Activated CD4-positive, alpha-beta T cell treated with anti-CD3 and anti-CD28 coated beads for 1 hour (primary cell): ENCODE measurements around the gene MAZ.
A peak's percentile ranks its signal among the peaks of the same experiment; 100 is the strongest.
"Not testable (repeated sequence)": the region's sequence is repeated elsewhere in the genome, so short reads cannot be mapped to it uniquely, and the experiment has no call there.

ENCODE experiments used
- DNase-seq: peaks from one replicate; pipeline ENCODE4 v3.0.0-alpha.2; 2020

MAZ gene

DNA sequence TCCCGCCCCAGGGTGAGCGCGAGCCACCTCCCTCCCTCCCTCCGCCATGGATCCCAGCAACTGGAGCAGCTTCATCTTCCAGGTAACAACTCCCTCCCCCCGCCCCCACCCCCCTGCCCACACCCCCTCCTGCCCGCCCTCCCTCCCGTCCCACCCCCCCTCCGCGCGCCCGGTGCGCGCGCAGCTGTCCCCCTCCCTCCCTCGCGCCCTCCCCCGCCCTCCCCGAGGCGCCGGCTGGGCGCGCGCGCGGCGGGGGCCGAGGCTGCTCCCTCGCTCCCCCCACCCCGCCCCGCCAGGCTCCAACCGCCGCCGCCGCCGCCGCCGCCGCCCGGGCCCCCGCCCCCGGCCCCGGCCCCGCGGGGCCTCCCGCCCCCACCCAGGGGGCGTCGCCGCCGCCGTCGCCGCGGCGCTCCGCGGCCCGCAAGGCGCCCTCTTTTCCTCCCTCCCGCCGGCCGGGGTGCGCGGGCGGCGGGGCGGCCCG lies at the start of gene MAZ:
TSS of gene MAZ (plus strand) at position 431 of the 481 bp plus-strand sequence. CDS start 173 bp downstream, outside the sequence.
- peak; percentile 61 for DNase-seq

DNA sequence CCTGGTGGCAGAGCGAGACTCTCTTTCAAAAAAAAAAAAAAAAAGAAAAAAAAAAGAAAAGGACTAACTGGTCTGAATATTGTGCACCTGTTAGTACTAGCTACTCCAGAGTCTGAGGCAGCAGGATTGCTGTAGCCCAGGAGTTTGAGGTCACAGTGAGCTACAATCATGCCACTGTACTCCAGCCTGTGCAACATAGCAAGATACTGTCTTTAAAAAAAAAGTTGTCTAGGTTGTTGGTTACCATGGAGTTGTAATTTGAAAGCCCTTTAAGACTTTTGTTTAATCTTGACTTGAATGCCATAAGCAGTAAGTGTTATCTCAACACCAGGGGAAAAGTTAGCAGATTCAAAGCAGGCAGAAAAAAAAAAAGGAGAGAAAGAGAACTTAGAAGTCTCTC lies 49.7 kb upstream of the MAZ start:
- no peak for DNase-seq

DNA sequence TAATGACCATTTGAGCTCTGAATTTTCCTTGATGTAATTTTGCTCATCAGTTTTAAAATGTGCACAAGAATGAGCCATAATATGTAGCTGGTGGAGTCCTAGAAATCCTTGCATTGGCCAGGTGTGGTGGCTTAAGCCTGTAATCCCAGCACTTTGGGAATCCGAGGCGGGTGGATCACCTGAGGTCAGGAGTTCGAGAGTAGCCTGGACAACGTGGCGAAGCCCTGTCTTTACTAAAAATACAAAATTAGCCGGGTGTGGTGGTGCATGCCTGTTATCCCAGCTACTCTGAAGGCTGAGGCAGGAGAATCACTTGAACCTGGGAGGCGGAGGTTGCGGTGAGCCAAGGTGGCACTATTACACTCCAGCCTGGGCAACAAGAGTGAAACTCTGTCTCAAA lies 49.2 kb upstream of the MAZ start:
- DNase-seq = not testable (repeated sequence)

DNA sequence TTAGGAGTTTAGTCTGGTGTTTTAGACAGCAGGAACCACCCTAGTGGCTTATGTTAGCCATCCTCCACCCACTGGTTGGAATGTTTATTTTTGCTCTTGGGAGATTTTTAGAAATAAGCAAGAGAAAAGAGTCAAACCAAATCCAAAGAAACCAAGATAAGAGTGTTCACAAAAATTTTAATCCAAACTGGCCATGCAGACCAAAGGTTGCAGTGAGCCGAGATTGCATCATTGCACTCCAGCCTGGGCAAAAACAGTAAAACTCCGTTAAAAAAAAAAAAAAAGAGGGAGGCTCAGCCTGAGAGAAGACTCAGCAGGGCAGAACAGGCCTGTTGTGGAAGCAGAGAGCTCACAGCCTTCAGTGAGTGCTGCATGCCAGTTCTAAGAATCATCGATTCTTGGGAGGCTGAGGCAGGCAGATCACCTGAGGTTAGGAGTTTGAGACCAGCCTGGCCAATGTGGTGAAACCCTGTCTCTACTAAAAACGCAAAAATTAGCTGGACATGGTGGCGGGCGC lies 48.3 kb upstream of the MAZ start:
- DNase-seq = no peak

DNA sequence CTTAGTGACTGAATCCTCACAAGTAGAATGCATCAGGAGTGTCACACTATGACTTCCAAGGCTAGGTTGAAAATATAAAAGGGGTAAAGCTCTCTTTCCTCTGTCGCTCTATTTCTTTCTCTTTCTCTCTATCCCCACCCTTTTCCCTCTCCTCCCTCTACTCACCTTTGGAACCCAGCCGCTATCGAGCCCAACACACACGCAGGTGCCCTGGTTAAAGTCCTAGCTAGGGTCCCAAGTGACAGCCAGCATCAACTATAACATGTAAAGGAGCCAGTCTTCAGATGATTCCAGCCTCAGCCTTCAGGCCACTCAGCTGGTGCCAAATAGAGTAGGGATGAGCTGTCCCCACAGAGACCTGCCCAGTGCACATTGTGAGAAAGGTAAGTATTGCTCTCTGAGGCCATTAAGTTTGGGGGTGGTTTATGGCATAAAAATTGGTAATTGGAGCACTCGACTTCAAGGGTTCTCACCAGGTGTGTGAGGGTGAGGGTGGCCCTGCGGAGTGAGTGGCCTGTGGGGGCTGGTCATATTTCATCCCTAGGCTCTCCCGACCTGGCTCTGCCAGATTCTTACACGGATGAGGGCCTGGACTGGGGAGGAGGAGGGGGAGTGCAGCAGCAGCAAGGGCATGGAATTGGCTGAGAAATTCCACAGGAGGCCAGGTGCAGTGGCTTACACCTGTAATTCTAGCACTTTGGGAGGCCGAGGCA lies 45.6 kb upstream of the MAZ start:
- no peak for DNase-seq

DNA sequence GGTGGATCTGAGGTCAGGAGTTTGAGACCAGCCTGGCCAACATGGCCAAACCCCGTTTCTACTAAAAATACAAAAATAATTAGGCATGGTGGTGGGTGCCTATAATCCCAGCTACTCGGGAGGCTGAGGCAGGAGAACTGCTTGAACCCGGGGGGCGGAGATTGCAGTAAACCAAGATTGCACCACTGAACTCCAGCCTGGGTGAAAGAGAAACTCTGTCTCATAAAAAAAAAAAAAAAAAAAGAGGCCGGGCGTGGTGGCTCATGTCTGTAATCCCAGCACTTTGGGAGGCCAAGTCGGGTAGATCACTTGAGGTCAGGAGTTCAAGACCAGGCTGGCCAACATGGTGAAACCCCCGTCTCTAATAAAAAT lies 45.1 kb upstream of the MAZ start:
- not testable (repeated sequence) for DNase-seq

DNA sequence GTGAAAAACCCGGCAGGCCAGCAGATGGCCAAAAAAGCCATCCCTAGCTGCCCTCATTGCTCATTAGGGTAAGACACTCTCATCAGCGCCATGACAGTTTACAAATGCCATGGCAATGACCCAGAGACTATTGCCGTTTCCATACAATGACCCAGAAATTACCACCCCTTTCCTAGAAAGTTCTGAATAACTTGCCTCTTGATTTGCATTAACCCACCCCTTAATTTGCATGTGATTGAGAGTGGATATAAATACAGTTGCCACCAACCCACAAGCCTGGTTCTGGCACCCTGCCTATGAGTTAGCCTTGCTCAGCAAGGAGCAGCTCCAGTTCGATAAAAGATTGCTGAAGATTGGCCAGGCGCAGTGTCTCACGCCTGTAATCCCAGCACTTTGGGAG lies 44.4 kb upstream of the MAZ start:
- no peak for DNase-seq

DNA sequence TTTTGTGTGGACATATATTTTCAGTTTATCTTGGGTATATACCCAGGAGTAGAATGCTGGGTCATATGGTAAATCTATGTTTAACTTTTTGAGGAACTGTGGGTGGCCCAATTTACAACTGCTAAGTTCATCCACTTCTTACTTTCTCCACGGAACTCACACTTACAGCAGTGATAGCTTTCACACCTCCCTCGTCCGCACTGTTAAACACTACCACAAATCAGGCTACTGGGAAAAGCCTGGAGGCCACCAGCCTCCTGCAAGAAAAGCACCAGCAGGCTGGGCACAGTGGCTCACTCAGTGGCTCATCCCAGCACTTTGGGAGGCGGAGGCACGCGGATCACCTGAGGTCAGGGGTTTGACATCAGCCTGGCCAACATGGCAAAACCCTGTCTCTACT lies 43.0 kb upstream of the MAZ start:
- no peak for DNase-seq

DNA sequence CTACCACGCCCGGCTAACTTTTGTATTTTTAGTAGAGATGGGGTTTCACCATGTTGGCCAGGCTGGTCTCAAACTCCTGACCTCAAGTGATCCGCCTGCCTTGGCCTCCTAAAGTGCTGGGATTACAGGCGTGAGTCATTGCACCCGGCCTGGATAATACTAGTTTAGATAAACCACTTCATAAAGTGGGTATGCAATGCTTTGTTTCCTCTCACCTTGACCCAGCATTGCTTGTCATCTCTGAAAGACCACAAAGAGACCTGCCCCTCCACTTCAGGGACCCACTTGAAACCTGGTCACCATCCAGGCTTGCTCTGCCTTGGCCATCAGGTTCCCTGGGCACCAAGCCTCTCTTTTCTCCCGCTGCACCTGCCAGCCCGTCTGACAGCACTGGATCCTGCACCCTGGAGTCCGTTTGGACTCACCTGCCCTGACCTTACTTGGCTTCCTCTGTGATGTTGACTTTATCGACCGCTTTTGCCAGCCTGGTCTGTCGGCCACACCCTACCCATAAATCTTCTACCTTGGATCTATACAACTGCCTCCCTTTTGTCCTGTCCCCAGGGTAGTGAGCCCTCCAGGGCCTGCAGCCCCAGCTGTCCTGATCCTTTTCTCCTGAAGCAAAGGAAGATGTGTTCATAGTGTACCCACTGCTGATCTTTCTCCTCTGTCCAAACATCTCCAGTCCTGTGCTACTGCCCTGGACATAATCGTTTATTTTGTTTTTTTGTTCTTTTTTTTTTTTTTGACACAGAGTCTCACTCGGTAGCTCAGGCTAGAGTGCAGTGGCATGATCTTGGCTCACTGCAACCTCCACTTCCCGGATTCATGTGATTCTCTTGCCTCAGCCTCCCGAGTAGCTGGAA lies 40.9 kb upstream of the MAZ start:
- no peak for DNase-seq

DNA sequence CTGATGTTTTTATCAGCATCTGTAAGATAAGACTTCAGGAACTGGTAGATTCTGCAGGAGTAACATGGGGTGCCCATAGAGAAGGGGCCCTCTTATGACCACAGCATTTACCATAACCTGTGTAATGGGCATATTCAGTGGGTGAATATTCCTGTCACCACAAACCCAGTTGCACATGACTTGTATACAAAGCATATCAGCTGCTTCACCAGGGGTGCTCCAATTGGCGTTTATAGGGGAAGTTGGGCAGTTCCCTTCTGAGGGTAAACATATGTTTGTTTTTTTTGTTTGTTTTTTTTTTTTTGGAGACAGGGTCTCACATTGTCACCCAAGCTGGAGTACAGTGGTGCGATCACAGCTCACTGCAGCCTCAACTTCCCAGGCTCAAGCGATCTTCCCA lies 39.8 kb upstream of the MAZ start:
- no peak for DNase-seq

DNA sequence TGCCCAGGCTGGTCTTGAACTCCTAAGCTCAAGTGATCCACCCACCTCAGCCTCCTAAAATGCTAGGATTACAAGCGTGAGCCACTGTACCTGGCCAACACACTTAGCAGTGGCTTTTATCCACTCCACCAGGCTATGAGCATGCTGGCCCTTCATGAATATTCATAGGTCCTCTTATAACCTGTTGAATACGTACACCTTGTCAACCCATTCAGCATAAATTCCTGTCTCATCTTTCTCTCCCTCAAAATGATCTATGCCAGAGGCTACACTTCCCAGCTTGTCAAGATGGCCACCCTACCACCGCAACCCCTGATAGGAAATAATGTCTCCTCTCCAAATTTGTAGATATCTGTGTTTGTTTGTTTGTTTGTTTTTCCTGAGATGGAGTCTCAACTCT lies 39.3 kb upstream of the MAZ start:
- DNase-seq = no peak

DNA sequence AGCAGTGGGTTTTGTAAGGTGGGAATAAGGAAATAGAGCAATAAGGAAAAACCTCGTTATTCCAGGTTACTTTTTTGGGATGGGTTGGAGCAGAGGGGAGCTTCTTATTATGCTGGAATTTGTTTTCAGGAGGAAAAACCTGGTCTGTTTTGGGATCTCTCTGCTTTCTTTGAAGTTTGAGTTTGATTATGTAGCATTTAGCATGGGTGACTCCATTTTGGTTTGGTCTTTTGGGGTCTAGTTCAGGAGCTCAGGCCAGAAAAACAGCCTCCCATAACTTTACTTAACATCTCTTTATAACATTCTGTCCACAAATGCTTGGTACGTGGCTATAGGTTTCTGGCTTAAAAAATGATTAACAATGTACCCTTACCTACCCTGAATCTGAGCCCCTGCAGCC lies 36.8 kb upstream of the MAZ start:
- no peak for DNase-seq

DNA sequence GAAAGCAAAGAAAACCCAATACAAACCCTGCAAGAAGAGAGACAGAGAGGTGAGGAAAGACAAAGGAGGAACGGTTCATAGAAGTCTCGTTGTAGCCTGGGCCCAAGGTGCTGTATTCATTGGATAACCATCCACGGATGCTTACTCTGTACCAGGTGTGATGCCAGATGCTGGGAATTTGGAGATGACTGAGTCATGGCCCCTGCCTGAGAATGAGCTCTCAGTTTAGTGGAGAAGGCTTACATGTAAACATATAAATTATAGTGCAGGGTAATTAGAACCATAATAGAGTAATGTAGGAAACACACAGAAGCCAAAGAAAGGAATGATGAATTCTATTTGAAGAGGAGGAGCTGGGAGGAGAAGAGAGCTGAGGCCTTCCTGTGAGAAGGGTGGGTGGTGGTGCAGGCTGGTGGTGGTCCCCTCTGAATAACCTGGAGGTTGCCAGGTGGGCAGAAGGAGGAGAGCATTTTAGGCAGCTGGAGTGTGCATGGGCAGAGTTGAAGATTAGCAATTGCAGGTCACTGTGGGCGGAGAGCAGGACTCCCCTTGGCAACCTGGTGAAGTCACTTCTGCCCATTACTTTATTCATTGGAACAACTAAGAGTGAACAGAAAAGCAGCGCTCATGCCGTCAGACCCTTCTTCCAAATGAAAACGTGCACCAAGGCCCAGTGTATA lies 35.9 kb upstream of the MAZ start:
- no peak for DNase-seq

DNA sequence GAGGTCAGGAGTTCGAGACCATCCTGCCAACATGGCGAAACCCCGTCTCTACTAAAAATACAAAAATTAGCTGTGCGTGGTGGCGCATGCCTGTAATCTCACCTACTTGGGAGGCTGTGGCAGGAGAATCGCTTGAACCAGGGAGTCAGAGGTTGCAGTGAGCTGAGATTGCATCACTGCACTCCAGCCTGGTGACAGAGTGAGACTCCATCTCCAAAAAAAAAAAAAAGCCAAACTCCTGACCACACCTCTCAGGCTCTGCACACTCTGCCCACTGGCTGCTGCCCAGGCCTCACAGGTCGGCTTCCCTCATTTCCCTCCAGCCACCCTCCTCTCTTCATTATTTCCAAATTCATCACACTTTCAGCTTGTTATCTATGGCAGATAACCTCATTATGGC lies 34.0 kb upstream of the MAZ start:
- DNase-seq = not testable (repeated sequence)

DNA sequence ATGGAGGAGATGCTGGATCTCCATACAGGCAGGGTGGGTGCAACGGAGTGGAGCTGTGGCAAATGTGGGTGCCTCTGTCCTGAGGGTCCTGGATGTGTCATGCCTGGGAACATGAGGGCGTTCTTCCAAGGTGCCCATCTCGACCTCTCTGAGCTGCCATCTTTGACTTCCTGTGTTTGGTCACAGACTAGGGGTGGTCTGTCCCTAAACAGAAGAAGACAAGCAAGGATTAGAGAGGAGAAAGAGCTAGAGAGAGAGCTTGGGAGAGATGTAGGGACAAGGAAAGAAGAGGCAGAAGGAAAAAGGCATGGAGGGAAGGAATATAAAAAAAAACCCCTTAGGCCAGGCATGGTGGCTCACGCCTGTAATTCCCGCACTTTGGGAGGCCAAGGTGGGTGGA lies 31.6 kb upstream of the MAZ start:
- DNase-seq = no peak

DNA sequence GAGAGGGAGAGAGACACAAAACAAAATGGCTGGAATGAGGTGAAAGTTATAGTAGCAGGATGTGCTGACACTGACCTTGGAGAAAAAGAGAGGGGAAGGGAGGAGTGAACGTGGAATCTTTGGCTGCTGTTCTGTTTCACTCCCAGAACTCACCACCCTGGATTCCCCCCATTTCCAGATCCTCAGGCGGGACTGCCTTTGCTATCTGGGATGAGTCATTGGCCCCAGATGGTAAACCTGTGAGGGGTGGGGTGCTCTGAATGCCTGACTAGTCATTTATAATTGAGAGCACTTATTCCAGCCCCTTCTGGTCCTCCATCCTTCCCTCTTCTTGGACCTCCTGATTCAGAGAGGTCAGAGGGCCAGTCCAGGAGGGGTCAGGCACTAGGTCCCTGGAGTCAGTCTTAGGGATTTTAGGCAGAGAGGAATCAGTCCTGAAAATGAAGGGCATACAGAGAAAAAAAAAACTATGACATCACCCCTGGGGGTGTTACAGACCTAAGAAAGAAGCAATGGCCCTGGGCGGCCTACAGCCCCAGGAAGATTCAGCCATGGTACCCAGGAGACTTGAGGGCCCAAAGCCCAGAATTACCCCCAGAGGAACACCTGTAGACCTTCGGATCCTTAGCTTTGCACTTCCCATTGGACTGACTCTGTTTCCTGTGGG lies 30.5 kb upstream of the MAZ start:
- no peak for DNase-seq

DNA sequence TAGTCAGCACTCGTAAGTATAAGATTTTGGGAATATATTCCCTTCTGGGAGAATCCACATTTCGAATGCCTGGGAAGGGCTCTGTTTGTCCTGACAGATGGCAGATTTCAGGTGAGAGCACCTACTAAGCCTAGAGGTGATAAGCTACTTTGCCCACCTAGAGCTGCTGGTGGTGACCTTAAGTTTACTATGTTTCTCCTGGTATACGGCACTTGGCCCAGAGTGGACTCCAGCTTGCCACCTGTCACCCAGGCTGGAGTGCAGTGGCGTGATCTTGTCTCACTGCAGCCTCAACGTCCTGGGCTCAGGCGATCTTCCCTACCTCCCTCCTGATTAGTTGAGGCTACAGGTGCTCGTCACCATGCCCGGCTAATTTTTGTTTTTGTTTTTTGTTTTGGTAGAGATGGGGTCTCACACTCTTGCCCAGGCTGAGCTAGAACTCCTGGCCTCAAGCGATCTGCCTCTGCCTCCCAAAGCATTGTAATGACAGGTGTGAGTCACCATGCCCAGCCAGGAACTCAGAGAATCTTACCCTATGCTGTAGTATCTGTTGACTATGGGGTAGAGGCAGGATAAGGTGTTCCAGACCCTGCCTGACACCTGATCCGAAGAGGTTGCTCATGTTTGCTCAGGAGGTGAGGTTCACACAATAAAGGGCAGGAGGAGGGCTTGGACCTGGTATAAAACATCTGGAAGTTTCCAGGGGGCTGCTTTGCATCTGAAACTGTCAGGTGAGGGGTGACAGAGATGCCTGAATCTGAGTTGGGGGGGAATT lies 28.6 kb upstream of the MAZ start, which contains the start of gene ZG16:
TSS of gene ZG16 (plus strand) at position 681 of the 775 bp plus-strand sequence. CDS start 1,011 bp downstream, outside the sequence.
- no peak for DNase-seq

DNA sequence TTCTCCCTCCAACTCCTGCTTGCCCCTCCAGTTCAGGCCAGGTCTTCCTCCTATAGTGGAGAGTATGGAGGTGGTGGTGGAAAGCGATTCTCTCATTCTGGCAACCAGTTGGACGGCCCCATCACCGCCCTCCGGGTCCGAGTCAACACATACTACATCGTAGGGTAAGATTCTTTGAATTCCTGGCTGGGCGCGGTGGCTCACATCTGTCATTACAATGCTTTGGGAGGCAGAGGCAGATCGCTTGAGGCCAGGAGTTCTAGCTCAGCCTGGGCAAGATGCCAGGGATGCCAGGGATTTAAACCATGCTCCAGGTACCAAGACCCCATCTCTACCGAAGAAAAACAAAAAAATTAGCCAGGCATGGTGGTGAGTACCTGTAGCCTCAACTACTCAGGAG lies 26.9 kb upstream of the MAZ start:
- no peak for DNase-seq

DNA sequence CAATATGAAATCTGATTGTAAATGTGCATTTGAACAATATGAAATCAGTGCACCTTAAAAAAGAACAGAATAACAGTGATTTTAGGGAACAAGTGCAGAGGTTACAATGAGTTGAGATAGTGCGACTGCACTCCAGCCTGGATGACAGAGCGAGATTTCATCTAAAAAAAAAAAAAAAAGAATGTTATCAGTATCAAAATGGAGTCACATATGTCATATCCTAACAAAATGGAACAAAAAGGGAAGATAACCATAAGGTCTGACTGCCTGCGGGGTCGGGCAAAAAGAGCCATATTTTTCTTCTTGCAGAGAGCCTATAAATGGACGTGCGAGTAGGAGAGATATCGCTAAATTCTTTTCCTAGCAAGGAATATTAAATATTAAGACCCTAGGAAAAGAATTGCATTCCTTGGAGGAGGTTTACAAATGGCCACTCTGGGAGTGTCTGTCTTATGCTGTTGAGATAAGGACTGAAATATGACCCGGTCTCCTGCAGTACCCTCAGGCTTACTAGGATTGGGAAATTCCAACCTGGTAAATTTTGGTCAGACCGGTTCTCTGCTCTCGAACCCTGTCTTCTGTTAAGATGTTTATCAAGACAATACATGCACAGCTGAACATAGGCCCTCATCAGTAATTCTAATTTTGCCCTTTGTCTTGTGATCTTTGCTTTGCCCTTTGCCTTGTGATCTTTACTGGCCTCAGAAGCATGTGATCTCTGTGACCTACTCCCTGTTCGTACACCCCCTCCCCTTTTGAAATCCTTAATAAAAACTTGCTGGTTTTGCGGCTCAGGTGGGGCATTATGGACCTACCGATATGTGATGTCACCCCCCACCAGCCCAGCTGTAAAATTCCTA lies 23.0 kb upstream of the MAZ start:
- not testable (repeated sequence) for DNase-seq

DNA sequence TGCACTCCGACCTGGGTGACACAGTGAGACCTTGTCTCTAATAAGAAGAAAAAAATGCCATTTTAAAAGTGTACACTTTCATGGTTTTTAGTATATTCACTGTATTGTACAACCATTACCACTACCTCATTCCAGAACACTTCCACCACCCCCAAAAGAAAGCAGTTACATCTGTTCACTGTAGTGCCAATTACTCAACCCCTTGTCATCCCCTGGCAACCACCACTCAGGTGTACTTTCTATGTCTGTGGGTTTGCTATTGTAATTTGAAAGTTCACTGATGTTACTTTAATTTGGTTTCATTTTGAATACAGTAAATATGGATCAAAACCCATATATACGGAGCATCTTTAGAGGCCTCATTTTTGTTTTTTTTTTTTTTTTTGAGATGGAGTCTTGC lies 22.2 kb upstream of the MAZ start:
- no peak for DNase-seq
